GM06990 (cell line): ENCODE results near the gene BSPH1.

Experiments
- DNase-seq: peaks from one replicate; pipeline ENCODE4 v3.0.0-alpha.2; 2011; ENCODE audit not compliant: insufficient read length; ENCODE audit errors: extremely low read depth
- H3K27me3 ChIP-seq: replicated peaks from 2 replicates; pipeline ENCODE4 v1.6.0; 2011; ENCODE audit warnings: low read length; ENCODE audit not compliant: control insufficient read depth, insufficient read depth
- H3K36me3 ChIP-seq: 2 replicates; pipeline ENCODE4 v1.5.1; 2011; ENCODE audit warnings: low read length; ENCODE audit not compliant: control insufficient read depth, insufficient read depth
- H3K4me3 ChIP-seq: replicated peaks from 2 replicates; pipeline ENCODE4 v1.5.1; 2011; ENCODE audit warnings: low read depth, mild to moderate bottlenecking, control low read depth, low read length
- CTCF ChIP-seq: IDR thresholded peaks from 2 replicates; pipeline ENCODE4 v1.5.1; 2011; ENCODE audit warnings: low read length, control low read depth, mild to moderate bottlenecking, inconsistent platforms; ENCODE audit not compliant: insufficient read depth, poor library complexity, severe bottlenecking

BSPH1 gene

GRCh38 chr19:48004236-48004635, 12.3 kb upstream of the BSPH1 start:
- H3K27me3 ChIP-seq, result no peaks in the 10 kb centered on the region
- no peak overlapping the region for H3K4me3 ChIP-seq
- no peaks in the 10 kb centered on the region for H3K36me3 ChIP-seq
- no peak for TF ChIP-seq CTCF
- DNase-seq, result no peak

DNA sequence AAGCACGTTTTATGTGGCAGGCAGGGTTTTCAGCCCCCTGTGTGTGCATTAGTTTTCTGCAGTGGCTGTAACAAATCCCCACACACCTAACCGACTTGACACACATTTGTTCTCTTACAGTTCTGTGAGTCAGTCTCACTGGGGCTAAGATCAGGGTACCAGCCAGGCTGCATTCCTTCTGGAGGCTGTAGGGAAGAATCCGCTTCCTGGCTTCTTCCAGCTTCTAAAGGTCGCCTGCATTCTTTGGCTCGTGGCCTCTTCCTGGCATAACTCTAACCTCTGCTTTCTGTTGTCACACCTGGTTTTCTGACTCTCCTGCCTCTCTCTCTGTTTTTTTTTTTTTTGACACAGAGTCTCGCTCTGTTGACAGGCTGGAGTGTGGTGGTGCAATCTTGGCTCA, 8.9 kb upstream of the BSPH1 start:
- Histone ChIP-seq H3K27me3 (no peaks in the 10 kb centered on the region), H3K4me3 (no peak overlapping the region), H3K36me3 (no peaks in the 10 kb centered on the region)
- no peak for TF ChIP-seq CTCF
- no peak for DNase-seq

DNA sequence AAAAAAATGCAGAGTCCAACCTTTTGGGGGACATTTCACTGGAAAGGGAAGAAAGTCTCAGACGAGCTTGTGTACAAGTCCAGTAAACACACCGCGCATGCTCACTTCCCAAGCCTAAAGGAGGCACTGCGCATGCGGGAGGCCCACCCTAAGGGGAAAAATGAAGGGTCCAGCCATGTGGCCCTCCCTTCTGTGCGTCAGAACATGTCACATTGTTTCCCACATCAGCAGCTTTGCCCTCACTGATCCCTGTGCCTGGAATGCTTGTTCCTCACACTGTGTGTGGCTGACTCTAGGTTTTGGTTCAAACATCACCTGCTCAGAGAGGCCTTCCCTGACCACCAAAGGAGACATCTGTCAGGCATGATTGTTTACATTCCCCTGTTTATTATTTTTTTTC, 6.8 kb upstream of the BSPH1 start:
- Histone ChIP-seq H3K27me3 (no peaks in the 10 kb centered on the region), H3K36me3 (no peaks in the 10 kb centered on the region), H3K4me3 (no peak overlapping the region)
- no peak for DNase-seq
- no peak for TF ChIP-seq CTCF

DNA sequence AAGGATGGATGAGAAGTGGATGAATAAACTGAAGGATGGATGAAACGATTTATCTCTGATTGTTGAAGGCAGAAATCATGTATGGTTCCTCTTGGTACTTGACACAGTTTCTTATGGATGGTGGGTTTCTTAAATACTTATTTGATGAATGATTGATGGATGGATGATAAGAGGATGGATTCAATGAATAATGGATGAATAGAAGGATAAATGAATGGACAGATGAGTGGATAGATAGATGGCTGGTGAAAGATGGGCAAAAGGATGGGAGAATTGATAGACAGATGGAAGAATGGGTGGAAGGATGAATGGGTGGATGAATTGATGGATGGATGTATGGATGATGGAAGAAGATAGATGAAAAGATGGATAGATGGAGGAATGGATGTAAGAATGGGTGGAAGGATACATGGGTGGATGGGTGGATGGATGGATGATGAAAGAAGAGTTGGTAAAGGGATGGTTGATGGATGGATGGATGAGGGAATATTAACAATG, 4.3 kb upstream of the BSPH1 start:
- H3K4me3 ChIP-seq, result no peak overlapping the region
- no peak for TF ChIP-seq CTCF
- no peaks in the 10 kb centered on the region for H3K27me3 ChIP-seq
- no peaks in the 10 kb centered on the region for H3K36me3 ChIP-seq
- DNase-seq, result no peak

DNA sequence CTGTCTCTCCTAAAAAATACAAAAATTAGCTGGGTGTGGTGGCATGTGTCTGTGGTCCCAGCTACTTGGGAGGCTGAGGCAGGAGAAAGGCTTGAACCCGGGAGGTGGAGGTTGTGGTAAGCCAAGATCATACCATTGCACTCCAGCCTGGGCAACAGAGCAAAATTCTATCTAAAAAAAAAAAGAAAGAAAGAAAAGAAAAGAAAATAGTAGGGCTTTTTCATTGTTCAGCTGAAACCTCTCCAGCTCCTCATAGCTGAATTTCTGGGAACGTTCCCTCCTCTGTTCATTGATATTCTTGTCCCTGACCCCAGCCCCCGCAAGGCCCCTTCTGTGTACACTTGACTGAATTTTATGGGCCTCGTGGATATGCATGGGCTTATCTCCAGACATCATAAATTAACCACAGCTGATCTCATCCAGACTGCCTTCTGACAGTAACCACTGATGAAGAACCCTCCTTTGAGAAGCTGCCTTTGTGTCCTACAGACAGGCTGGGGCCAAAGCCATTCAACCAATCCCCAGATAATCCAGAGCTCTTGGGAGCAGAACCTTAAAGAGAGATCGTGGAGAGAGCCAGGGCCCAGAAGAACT, 2.3 kb upstream of the BSPH1 start, which contains the start of gene ELSPBP1:
Gene ELSPBP1 (plus strand): TSS at position 424 of the 594 bp plus-strand sequence. CDS start 14,036 bp downstream, outside the sequence.
- no peak for DNase-seq
- Histone ChIP-seq H3K36me3 (no peaks in the 10 kb centered on the region), H3K4me3 (no peak within 1 kb of the TSS), H3K27me3 (peaks cover 3% of the 10 kb centered on the region; the same call in 1 of the 2 replicates)
- no peak for TF ChIP-seq CTCF
